Activated T-helper 9 cell treated with anti-CD3 and anti-CD28 coated beads, Interleukin-2, amount 50 U/mL, for 16 hours (primary cell): ENCODE results near the gene POTEC.
"Not testable (repeated sequence)": the region's sequence is repeated elsewhere in the genome, so short reads cannot be mapped to it uniquely, and the experiment has no call there.

Experiments
- DNase-seq: peaks from one replicate; pipeline ENCODE4 v3.0.0-alpha.2; 2020; ENCODE audit warnings: low read depth

Gene POTEC

DNA sequence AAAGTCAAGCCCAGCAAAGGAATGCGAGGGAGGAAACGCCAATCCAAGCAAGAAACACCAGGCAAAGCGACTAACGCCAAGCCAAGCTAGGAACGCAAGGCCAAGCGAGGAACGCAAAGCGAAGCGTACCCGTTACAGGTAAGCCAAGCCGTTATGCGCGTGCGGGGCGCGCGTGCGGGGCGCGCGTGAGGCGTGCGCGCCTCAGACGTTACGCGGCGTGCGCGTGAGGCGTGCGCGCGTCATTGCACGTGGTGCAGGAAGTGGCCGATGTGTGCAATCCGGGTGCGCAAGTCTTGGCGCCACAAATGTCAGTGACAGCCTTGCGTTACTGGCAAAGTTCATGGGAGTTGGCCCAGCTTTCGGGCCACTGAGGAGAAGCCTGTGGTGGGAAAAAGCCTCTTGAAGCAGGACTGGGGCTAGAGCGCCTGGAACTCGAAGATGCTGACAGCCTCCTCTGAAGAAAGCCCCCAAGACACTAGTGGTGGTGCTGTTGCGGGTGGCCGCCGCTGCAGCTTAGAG, at the start of gene POTEC:
Gene POTEC (minus strand): TSS at position 155 of the 519 bp plus-strand sequence. CDS start 454 bp downstream, outside the sequence.
- not testable (repeated sequence) for DNase-seq

DNA sequence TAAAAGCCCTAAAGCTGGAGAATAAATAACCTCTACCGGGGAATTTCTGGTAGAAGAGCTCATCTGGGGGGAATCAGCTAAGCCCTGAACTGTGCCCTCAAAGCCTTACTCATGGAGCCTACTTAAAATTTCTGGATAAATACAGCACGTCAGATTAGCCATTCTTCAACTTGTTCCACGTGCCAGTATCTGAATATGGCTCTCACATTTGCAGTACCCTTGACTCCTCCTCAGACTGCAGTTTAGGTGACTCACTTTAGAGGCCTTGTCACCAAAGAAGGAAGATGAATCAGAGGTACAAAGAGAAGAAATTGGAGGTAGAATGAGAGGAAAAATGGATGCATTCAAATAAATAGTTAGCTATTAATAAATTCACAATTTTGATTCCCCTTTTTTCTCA, 34.6 kb upstream of the POTEC start:
- DNase-seq, result no peak

GRCh38 chr18:14559502-14559901, 16.1 kb upstream of the POTEC start:
- DNase-seq, result not testable (repeated sequence)

DNA sequence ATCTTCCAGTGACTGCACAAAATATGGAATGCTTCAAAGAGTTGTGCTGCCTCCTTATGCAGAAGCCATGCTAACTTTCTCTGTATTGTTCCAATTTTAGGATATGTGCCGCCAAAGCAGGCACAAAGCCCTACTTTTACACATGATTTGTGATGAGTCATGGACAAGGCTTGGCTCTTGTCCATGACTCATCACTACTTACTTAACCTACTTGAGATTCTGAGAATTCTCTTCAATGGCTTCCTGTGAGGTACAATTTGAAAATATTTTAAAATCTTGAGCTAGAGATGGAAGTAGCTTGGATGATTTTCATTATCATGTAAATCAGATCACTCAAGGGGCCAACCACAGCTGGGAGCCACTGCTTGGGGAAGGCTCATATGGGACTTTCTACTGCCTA, 11.7 kb downstream of the POTEC start:
- not testable (repeated sequence) for DNase-seq

GRCh38 chr18:14510707-14511106, 32.7 kb downstream of the POTEC start:
- DNase-seq, result not testable (repeated sequence)

DNA sequence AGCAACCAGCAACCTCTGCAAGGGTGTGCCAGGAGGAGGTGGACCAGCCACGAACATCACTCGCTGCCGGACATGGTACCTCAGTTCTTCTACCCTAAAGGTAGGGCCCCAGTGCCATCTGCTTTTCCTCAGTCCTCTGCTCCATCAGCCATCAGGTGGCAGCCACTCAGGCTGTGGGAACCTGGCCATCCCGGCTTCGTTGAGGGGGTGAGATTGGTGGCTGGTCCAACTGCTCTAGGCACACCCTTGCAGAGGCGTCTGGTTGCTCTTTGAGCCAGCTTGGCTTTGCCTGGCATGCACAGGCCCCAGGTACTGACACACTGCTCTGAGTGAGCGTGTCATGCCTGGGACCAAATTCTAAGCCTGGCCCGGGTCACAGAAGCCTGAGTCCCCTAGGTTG, 39.7 kb downstream of the POTEC start:
- DNase-seq, result not testable (repeated sequence)

DNA sequence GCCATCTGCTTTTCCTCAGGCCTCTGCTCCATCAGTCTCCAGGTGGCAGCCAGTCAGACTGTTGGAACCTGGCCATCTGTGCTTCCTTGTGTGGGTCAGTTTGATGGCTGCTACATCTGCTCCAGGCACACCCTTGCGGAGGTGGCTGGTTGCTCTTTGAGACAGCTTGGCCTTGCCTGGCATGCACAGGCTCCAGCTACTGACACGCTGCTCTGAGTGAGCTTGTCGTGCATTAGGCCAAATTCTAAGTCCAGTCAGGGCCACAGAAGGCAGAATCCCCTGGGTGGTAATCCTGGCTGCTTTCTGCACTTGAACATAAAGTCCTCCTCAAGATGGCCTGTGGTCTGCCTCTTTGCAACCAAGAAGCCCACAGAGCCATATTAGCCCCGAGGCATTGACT, 41.5 kb downstream of the POTEC start:
- not testable (repeated sequence) for DNase-seq

- not testable (repeated sequence) for DNase-seq
Observed at GRCh38 chr18:14489256-14490014, 54.0 kb downstream of the POTEC start.

DNA sequence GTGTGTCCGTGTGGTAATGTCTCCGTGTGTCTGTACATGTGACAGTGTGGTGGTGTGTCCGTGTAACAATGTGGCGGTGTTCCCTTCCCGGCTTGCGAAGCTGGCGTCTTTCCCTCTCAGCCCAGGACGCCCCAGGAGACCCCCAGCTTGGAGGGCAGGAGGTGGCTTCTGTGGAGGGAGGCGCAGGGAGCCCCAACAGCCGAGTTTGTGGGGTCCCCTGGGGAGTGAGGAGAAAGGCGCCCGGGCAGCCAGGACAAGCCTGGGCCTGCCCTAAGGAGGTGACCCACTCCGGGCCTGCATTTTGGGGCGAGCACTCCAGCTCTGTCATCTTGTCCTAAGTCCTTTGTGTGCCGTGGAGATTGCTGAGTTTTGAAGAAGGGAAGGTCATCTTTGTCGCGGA, 54.6 kb downstream of the POTEC start:
- DNase-seq, result not testable (repeated sequence)

DNA sequence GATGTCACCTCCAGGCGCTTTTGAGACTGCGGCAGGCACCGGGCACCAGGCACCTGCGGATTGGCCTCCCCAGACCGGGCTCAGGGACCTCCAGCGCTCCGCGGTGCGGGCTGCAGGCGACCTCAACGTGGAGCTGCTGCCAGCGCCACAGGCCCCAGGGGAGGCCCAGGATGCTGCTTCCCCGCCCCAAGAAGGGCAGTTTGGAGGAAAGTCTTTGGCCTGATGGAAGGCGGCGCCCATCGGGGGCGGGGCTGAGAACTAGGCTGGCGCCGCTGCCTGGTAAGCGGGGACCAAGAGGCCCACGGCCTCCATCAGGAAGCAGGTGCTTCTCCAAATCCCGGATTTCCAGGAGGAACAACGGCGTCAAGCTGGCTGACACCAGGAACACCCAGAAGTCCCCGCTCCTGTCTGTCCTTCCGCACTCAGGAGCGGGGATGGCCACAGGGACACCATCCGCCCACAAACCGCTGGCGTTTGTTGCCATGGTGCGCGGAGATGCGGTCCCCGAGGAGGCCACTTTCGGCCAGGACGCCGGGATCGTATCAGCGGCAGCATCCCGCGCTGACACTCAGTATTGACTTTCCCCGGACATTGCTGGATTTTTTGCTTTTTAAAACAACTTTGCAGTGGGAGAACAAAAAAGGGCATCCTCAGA, 56.3 kb downstream of the POTEC start:
- not testable (repeated sequence) for DNase-seq

GRCh38 chr18:14479076-14479475, 64.3 kb downstream of the POTEC start:
- DNase-seq, result not testable (repeated sequence)

- DNase-seq, result not testable (repeated sequence)
Observed at GRCh38 chr18:14475520-14475919, 67.9 kb downstream of the POTEC start.

DNA sequence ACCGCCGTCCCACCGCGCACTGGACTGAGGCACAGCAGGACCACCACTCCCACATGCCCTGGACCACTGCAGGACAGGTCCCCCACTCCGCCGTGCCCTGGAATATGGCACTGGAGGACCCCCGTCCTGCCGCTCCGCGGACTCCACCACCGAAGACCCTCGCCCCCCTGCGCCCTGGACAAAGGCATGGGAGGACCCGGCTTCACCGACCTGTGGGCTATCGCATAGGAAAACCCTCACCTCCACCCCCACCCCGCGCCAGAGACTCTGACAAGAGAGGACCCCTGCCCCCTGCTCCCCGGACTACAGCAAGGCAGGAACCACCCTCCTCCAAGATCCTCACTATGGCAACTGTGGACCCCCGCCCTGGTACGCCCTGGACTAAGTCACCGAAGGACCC, 68.6 kb downstream of the POTEC start:
- DNase-seq, result not testable (repeated sequence)

DNA sequence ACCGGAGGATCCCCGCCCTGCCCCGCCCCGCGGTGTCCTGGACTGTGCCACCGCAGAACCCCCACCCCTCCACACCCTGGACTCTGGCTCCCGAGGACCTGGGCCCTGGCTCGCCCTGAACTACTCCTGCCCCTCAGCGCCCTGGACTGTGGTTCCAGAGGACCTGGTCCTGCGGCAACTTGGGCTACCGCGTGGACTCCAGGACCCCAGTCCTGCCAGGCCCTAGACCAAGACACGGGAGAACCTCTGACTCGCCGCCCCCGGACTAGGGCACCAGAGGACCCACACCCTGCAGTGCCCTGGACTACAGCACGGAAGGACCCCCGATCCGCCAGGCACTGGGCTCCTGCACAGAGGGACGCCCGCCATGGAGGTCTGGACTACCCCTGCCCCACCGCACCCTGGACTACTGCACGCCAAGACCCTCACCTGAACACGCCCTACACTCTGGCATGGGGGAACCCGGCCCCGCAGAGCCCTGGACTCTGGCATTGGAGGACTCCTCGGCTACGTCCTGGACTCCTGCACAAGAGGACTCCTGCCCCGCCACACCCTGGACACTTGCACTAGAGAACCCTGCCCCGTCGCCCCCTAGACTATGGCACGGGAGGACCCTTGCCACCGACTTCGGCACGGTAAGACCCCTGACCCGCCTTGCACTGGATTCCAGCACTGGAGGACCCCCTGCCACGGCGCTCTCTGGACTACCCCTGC, 69.2 kb downstream of the POTEC start:
- not testable (repeated sequence) for DNase-seq

GRCh38 chr18:14473250-14474006, 70.0 kb downstream of the POTEC start:
- not testable (repeated sequence) for DNase-seq

- not testable (repeated sequence) for DNase-seq
Observed at GRCh38 chr18:14471286-14471685, 72.1 kb downstream of the POTEC start.

DNA sequence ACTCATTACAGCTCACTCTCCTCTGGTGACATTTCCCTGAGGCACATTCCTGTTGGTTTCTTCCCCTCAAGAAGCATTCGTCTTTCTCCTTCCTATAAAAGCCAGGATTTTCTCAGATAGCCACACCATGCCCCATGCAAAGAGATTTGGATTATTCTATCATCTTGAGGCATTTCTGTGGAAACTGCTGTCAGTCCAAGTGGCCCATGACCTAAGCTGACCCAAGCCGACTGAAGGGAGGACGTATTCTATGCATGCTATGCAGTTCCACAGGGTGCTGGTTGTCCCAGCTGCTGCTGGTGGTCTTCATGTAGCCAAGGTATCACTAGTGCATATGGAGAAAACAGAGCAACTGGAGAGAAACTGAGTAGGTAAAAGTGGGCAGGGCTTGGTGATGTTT, 73.0 kb downstream of the POTEC start:
- not testable (repeated sequence) for DNase-seq

GRCh38 chr18:14470046-14470445, 73.4 kb downstream of the POTEC start:
- DNase-seq, result not testable (repeated sequence)

DNA sequence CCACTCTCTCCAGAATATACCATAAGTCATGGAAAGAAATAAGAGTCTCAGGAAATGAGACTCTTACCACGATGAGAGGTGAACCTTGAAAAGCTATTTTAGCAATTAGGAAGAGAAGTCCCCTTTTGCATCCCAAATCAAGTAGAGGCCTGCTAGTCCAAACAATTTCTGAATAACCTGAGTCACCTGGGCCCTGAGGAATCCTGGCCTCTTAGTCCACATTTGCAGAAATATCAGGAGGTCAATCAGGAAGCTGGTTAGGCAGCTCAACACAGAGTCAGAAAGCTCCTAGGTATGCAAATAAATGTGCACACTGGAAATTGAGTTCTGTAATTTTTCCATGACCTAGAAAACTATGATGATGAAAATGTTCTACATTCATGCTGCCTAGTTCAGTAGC, 77.4 kb downstream of the POTEC start:
- not testable (repeated sequence) for DNase-seq
